Measurements from ENCODE around the gene PRF1. TPM values are rescaled to one million over a fixed set of nuclear protein-coding genes. Genes with fewer than 3 reads are reported as not detected.

PRF1 gene
- total and polyA plus RNA-seq, 12 donors, result 0.17 to 4.1 (median 1.6) TPM

DNA sequence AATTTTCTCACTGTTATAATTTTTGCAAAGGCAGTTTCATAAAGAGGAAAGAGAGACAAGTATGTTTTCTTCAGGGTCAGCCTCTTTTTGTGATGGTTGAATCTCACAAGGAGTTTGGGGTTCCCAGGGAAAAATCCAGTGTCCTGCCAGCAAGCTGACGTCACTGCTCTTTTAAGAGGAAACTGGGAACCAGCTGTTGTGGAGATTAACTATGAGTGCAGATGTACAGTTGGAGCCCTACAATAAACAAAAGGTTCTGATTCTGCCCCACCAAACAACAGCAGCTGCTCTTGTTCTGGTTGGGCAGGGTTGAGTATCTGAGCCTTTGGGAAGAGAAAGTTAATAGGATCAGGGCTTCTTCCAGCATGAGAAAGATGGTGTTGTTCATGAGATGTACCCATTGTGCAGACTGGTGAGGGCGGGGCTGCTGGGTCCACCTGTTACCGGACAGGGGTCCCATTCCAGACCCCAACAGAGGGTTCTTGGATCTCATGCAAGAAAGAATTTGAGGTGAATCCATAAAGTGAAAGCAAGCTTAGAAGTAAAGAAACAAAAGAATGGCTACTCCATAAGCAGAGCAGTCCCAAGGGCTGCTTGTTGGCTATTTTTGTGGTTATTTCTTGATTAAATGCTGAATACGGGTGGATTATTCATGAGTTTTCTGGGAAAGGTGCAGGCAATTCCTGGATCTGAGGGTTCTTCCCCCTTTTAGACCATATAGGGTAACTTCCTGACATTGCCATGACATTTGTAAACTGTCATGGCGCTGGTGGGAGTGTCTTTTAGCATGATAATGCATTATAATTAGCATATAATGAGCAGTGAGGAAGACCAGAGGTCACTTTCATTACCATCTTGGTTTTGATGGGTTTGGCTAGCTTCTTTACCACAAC, 12.5 kb downstream of the PRF1 start:
- peak in 2 of 7 donors; percentile 12 to 44 for DNase-seq
- TF ChIP-seq, protein P1, sequence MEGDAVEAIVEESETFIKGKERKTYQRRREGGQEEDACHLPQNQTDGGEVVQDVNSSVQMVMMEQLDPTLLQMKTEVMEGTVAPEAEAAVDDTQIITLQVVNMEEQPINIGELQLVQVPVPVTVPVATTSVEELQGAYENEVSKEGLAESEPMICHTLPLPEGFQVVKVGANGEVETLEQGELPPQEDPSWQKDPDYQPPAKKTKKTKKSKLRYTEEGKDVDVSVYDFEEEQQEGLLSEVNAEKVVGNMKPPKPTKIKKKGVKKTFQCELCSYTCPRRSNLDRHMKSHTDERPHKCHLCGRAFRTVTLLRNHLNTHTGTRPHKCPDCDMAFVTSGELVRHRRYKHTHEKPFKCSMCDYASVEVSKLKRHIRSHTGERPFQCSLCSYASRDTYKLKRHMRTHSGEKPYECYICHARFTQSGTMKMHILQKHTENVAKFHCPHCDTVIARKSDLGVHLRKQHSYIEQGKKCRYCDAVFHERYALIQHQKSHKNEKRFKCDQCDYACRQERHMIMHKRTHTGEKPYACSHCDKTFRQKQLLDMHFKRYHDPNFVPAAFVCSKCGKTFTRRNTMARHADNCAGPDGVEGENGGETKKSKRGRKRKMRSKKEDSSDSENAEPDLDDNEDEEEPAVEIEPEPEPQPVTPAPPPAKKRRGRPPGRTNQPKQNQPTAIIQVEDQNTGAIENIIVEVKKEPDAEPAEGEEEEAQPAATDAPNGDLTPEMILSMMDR (IDR thresholded peaks at IDR 0.05), result no peak
- TF ChIP-seq POLR2A (IDR thresholded peaks at IDR 0.05), result no peak
- no peak overlapping the region for H3K27ac ChIP-seq
- H3K4me1 ChIP-seq (replicated peaks in 1 of 2), result no peaks in the 10 kb centered on the region
- WGBS, 4 donors, result 83 to 89% (median 85%) methylated on average over 5 of the region's 5 CpGs
- H3K27me3 ChIP-seq, result no peaks in the 10 kb centered on the region
- intact Hi-C loops (cut with DNase I), result no loop called here
- no peak overlapping the region for H3K4me3 ChIP-seq
- H3K9me3 ChIP-seq (replicated peaks in 1 of 3), result no peaks in the 10 kb centered on the region
- H3K36me3 ChIP-seq (replicated peaks in 1 of 2), result no peaks in the 10 kb centered on the region

DNA sequence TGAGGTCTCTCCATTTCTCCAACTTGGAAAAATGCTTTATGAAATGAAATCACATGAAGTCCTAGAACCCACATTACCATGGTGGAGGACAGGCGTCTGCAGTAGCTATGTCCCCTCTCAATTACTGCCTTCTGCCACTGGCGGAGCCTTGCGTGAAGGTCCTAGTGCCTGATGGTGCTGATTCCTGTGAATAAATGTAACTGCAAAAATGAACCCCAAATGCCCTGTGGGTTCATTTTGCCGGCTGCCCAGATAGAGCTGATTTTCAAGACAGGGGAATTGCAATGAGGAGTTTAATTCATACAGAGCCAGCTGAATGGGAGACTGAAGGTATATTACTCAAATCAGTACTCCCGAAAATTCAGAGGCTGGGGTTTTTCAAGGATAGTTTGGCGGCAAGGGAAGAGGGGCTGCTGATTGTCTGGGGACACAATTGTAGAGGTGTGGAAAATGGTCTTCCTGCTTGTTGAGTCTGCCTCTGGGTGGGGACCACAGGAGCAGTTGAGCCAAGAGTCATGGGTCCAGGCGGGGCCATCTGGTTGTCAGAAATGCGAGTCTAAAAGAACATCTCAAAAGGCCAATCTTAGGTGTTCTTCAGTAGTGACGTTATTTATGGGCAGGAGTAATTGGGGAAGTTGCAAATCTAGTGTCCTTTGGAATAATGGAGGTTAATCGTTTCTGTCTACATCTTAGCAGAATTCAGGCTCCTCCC, 13.5 kb downstream of the PRF1 start:
- peak in 2 of 7 donors; percentile 6 to 29 for DNase-seq
- H3K4me3 ChIP-seq, result no peak overlapping the region
- H3K27ac ChIP-seq, result no peak overlapping the region
- TF ChIP-seq, protein P1 (IDR thresholded peaks at IDR 0.05), result no peak
- no peak for TF ChIP-seq POLR2A (IDR thresholded peaks at IDR 0.05)
- H3K36me3 ChIP-seq (replicated peaks in 1 of 2), result no peaks in the 10 kb centered on the region
- H3K4me1 ChIP-seq (replicated peaks in 1 of 2), result no peaks in the 10 kb centered on the region
- 76 to 84% (median 79%) methylated on average over 9 to 10 of the region's 10 CpGs for WGBS, 4 donors
- intact Hi-C loops (cut with DNase I), result no loop called here
- H3K27me3 ChIP-seq, result no peaks in the 10 kb centered on the region
- H3K9me3 ChIP-seq (replicated peaks in 1 of 3), result no peaks in the 10 kb centered on the region

DNA sequence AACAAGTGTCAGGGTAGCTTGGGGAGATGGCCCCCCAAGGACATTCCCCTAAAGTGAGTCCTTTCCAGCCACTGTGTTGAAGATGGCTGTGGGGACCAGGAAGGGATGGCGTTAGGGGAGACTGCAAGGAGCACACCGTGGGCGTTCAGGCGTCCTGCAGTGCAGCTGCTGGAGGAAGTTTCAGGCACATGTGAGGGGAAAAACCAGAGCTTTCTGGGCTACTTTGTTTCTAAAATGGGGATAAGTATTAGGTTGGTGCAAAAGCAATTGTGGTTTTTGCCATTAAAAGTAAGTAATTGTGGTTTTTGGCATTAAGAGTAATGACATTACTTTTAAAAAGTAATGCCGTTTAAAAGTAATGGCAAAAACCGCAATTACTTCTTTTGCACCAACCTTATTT, 14.3 kb downstream of the PRF1 start:
- intact Hi-C loops (cut with DNase I), result no loop called here
- Histone ChIP-seq H3K27me3 (no peaks in the 10 kb centered on the region), H3K9me3 (replicated peaks in 1 of 3) (no peaks in the 10 kb centered on the region), H3K4me3 (no peak overlapping the region), H3K4me1 (replicated peaks in 1 of 2) (no peaks in the 10 kb centered on the region), H3K36me3 (replicated peaks in 1 of 2) (no peaks in the 10 kb centered on the region), H3K27ac (no peak overlapping the region)
- DNase-seq, result peak in 1 of 7 donors; percentile 5
- 72 to 77% (median 75%) methylated on average over 6 of the region's 6 CpGs for WGBS, 4 donors
- TF ChIP-seq, protein P1 (IDR thresholded peaks at IDR 0.05), result no peak
- no peak for TF ChIP-seq POLR2A (IDR thresholded peaks at IDR 0.05)

DNA sequence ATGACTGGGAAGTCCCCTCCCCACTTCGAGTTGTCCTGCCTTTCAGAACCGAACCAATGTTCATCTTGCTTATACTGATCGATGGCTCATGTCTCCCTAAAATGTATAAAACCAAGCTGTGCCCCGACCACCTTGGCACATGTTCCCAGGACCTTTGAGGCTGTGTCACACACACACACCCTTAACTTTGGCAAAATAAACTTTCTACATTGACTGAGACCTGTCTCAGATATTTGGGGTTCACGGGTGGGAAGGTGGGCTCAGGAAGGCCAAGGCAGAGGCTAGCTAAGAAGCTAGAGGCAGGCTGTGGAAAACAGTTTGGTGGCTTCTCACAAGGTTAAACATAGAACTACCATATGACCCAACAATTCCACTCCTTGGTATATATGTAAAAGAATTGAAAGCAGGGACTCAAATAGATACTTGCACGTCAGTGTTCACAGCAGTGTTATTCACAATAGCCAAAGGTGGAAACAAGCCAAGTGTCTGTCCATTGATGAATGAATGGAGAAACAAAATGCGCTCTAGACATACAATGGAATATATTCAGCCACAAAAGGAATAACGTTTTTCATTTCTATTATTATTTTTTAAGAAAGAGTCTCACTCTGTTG, 15.4 kb downstream of the PRF1 start:
- no peak overlapping the region for H3K4me3 ChIP-seq
- H3K4me1 ChIP-seq (replicated peaks in 1 of 2), result no peaks in the 10 kb centered on the region
- H3K36me3 ChIP-seq (replicated peaks in 1 of 2), result no peaks in the 10 kb centered on the region
- H3K27ac ChIP-seq, result no peak overlapping the region
- intact Hi-C loops (cut with DNase I), result no loop called here
- WGBS, 4 donors, result 80 to 85% (median 83%) methylated on average over 8 of the region's 8 CpGs
- no peaks in the 10 kb centered on the region for H3K9me3 ChIP-seq (replicated peaks in 1 of 3)
- no peak for DNase-seq
- no peak for TF ChIP-seq POLR2A (IDR thresholded peaks at IDR 0.05)
- TF ChIP-seq, protein P1 (IDR thresholded peaks at IDR 0.05), result no peak
- no peaks in the 10 kb centered on the region for H3K27me3 ChIP-seq
